ENCODE measurements around the gene MTOR.
"Not testable (repeated sequence)": the region's sequence is repeated elsewhere in the genome, so short reads cannot be mapped to it uniquely, and the experiment has no call there.

The MTOR gene

DNA sequence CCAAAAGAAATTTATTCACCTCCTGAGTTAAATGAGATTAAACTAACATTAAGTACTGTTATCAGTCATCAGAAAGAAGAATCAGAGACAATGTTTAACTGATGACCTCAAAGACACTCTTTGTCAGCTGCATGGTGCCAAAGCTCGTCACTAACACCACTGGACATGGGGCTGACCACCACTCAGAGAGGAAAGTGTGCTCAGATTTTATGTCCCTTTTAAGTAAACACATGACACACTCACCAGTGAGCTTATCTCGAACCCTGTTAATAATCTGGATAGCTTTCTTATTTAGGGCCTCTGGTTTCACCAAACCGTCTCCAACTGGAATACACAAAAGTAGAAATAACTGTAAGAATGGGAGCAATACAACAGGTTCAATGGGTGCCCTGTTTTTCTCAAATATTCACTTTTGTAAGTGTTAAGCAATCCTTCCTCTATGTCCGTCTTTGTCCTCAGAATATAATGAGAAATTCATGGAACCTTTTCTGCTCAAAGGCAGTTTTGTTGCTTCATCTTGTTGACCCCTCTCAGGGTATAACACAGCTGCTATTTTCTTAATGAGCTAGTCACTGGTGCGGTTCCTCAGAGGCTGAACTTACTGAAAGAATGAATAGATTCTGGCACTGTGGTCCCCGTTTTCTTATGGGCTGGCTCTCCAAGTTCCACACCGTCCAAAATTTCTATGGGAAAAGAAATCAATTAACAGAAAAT, 153.1 kb downstream of the MTOR start:
- no peak for DNase-seq (ENCODE audit: low read depth in 3 of 3)

DNA sequence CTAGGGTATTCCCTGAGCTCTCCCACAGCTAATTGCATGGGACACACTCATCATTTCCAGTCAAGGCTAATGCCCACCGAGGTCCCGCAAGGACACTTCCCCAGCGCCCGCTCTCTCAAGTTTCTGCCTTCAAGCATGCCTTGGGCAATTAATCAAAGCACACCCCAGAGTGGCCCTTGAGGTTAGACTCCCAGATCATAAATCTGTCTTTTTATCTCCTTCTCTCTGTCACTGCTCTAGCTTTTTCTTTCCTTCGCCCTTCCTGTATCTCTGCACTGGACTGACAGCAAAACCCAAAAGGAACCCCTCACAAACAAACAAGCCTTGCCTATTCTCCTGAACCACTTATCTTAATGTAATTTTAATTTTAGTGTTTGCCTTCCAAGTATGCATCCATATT, 154.8 kb downstream of the MTOR start:
- no peak for DNase-seq (ENCODE audit: low read depth in 3 of 3)

DNA sequence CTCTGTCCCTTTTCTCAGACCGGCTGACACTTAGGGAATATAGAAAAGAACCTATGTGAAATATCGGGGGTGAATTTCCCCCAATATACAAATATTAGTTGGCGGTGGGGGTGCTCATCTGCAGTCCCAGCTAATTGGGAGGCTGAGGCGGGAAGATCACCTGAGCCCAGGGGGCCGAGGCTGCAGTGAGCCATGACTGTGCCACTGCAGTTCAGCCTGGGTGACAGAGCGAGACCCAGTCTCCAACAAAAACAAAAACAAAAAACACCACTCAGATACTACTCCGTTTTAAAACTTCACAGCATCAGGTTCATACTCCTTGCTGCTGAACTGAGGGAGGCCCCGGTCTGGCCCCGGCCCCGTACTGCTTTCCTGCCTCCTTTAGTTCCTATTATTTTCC, 156.8 kb downstream of the MTOR start:
- DNase-seq (ENCODE audit: low read depth in 3 of 3): no peak

DNA sequence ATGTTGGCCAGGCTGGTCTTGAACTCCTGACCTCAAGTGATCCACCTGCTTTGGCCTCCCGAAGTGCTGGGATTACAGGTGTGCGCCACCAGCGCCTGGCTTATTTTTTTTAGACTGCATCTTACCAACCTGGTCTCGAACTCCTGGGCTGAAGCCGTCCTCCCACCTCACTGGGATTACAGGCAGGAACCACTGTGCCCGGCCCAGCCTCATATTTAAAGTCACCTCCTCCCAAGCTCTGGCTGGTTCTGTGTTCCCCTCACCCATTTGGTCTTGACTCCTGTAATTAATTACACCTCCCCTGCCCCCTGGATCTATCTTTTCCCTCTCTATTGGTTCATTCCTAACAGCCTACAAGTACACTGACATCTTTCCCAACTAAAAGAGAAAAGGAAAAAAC, 161.0 kb downstream of the MTOR start:
- no peak for DNase-seq (ENCODE audit: low read depth in 3 of 3)

DNA sequence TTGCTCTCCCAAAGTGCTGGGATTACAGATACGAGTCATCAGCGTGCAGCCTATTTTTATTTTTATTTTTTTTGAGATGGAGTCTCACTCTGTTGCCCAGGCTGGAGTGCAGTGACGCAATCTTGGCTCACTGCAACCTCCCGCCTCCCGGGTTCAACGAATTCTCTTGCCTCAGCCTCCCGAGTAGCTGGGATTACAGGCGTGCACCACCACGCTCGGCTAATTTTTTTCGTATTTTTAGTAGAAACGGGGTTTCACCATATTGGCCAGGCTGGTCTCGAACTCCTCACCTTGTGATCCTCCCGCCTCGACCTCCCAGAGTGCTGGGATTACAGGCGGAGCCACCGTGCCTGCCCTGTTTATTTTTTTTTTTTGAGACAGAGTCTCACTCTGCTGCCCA, 161.5 kb downstream of the MTOR start:
- not testable (repeated sequence) for DNase-seq (ENCODE audit: low read depth in 3 of 3)

DNA sequence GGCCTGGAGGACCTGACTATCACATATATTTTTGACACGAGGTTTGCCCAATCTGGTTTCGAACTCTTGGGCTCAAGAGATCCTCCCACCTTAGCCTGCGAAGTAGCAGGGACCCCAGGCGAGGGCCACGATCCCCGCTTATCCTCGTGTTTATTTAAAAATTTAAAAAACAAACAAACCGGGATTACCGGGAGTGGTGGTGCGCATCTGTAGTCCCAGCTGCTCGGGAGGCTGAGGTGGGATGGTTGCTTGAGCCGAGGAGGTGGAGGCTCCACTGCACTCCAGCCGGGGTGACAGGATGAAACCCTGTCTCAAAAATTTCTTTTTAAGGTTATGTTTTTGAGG, 162.2 kb downstream of the MTOR start:
- no peak for DNase-seq (ENCODE audit: low read depth in 3 of 3)

DNA sequence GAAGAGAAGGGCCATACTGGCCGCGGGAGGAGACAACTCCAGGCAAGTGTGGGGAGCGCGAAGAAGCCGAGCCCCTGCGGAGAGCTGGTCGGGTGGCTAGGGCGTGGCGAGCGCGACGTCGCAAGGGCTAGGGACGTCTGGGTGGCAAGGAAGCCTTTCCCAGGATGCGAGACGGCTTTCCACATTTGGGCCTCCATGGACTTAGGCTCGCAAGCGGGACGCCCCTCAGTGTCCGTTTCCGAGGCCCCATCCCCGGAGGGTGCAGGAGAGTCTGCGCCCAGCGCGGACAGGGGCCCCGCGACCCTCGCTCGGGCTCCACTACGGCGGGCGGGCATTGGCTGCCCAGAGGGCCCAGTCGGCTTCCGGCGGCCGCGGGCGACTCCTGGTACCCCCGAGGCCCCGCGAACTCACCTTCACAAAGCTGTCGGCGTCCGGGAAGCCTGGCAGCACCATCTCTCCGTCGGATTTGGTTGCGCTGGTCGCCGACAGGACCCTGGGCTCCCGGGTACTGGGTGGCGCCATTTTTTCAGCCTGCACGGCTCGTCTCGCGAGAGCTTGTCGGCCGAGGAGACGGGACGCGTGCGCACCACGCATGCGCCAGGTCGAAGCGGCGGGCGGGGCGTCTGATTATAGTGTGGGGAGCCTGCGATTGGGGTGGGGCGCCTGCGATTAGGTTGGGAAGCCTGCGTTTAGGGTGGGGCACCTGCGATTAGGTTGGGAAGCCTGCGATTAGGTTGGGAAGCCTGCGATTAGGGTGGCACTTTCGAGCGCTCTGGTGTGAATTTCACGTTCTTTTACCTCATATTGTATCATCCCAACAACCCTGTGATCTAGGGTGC, 162.8 kb downstream of the MTOR start, which contains the start of gene EXOSC10:
EXOSC10 (minus strand) TSS at position 560 of the 839 bp plus-strand sequence; CDS start at position 522, 38 bp downstream.
- peak; percentile 90 to 95 (median 91) for DNase-seq (ENCODE audit: low read depth in 3 of 3)

DNA sequence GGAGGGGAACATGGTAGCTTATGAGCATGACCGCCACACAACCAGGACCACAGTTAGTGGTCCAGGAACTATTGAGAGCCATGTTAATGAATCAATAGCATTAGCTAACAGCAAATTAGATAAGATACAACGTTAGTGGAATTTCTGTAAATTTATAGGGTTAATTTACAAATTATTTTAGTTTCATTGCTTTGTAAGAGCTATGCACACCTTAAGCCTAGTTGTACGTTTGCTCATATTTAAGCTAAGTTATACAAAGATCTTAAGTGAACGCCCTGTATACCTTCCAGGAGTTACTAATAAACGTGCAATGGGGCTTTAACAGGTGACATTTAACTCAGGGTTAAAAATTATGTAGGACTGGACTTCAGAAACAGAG, 163.4 kb downstream of the MTOR start:
- DNase-seq (ENCODE audit: low read depth in 3 of 3): no peak

DNA sequence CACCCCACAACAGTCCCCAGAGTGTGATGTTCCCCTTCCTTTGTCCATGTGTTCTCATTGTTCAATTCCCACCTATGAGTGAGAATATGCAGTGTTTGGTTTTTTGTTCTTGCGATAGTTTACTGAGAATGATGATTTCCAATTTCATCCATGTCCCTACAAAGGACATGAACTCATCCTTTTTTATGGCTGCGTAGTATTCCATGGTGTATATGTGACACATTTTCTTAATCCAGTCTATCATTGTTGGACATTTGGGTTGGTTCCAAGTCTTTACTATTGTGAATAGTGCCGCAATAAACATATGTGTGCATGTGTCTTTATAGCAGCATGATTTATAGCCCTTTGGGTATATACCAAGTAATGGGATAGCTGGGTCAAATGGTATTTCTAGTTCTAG, 178.6 kb downstream of the MTOR start:
- DNase-seq (ENCODE audit: low read depth in 3 of 3): not testable (repeated sequence)

DNA sequence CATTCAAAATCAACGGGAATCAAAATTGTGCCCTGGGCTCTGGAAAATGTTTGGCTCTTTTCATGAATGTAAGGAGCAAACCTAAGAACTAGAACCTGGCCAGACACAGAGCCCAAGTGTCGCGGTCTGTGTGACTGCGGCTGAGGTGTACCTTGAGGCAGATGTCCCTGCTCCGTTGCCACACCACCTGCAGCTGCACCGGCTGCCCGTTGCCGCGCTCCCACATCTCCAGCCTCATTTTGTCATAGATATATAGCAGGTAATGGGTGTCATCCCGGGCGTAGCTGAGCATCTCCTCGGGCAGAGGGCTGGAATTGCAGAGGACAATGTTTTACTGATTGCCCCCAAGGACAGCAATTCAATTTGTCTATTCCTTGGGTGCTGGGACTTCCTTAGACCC, 181.4 kb downstream of the MTOR start:
- DNase-seq (ENCODE audit: low read depth in 3 of 3): no peak

DNA sequence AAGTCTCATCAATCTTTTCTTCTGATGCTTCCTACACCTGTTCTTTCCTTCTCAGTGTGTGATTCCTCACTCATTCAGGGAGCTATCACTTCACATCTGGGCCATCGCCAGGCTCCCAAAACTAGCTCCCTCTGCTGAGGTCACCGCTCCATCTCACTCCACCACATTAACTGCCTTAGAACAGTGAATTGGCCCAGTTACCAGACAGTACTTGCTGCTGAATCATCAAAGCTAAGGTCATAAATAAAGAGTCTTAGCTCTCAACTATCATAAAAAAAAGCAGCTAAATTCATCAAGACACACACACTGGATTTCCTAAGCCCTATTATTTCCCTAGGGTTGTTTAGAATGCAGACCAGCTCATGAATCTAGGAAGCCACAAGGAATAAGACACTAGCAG, 183.7 kb downstream of the MTOR start:
- DNase-seq (ENCODE audit: low read depth in 3 of 3): no peak

DNA sequence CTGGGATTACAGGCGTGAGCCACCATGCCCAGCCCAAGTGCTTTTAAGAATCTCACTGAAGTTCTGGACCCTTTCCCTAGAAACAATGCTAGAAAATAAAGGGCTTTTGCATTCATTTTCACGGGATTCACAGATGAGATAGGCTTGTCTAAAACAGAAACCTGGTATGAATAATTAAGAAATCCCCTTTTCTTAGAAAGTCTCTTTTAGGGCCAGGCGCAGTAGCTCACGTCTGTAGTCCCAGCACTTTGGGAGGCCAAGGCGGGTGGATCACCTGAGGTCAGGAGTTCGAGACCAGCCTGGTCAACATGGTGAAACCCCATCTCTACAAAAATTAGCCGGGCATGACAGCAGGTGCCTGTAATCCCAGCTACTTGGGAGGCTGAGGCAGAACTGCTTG, 189.0 kb downstream of the MTOR start:
- DNase-seq (ENCODE audit: low read depth in 3 of 3): not testable (repeated sequence)

DNA sequence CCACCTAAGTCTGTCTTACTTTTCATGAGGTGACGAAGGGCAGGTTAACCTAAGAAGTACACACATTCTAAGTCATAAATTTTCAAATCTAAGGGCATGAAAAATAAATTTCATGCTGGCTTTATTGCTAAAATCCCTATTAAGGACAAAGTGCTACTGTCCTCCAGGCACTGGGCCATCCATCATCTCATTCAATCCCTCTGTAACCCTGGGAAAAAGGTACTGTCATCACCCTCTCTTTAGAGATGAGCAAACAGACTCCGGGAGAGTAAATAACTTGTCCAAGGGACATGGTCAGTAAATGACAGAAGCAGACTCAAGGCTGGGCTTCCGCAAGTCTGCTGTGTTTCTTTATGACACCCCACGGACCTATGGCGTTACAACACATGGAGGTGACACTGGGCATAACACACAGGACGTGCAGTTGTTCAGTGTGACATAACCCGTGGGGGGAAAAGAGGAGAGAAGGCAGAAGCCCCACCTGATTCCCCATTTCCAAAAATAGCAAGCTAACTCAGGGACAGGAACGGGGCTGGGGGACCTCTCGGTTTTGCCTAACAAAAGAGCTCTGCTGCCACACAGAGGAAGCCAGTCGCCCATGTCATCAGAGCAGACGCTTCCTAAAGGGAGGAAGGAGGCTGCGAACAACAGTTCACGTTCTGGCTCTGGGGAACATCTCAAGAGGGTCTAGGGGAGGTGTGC, 190.0 kb downstream of the MTOR start:
- no peak for DNase-seq (ENCODE audit: low read depth in 3 of 3)

DNA sequence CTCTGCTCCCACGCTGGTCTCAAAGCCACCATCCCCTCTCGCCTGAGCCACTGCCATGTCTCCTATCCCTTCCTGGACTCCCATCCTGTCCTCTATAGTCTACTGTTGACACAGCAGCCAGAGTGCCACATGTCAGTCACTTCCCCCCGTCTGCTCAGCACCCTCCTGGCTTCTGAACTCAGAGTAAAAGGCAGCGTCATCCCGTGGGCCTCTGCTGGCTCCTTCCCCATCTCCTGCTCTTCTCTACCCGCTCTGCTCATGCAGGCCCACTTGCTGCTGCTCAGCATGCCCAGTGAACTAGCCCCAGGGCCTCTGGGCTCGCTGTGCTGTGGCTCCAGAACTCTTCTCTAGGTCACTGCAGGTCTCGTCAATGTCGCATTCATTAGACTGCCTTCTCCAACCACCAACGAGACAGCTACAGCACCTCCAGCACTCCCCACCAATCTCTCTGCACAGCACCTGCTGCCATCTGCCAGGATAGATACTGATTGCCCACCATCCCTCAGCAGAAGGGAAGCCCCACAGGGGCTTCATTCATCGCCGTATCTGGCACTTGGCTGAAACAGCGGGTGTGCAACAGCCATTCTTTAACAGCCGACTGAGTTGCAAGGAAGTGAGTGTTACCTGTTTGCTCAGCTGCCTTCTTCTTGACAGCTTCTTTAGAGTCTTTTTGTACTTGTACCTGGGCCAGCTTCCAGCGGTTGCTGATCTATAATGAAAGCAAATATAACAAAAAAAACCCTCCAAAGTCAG, 190.7 kb downstream of the MTOR start:
- no peak for DNase-seq (ENCODE audit: low read depth in 3 of 3)

DNA sequence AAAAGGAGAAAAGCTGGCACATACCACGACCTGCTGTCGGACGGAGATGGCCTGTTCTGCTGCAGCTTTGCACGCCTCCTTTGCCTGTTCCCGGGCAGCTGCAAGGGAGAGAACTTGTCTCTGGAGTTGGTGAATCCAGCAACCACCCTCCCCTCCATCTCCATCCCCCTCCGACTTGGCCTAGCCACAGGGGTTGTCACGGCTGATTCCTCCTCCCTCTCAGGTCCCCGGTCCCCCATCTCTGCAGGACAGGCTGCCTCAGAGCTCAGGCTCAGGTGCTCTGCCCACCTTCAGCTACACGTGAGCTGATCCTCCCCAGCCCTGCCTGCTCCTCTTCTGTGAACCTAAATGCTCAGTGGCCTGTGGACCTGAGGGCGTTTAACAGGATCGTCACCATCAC, 191.5 kb downstream of the MTOR start:
- no peak for DNase-seq (ENCODE audit: low read depth in 3 of 3)

DNA sequence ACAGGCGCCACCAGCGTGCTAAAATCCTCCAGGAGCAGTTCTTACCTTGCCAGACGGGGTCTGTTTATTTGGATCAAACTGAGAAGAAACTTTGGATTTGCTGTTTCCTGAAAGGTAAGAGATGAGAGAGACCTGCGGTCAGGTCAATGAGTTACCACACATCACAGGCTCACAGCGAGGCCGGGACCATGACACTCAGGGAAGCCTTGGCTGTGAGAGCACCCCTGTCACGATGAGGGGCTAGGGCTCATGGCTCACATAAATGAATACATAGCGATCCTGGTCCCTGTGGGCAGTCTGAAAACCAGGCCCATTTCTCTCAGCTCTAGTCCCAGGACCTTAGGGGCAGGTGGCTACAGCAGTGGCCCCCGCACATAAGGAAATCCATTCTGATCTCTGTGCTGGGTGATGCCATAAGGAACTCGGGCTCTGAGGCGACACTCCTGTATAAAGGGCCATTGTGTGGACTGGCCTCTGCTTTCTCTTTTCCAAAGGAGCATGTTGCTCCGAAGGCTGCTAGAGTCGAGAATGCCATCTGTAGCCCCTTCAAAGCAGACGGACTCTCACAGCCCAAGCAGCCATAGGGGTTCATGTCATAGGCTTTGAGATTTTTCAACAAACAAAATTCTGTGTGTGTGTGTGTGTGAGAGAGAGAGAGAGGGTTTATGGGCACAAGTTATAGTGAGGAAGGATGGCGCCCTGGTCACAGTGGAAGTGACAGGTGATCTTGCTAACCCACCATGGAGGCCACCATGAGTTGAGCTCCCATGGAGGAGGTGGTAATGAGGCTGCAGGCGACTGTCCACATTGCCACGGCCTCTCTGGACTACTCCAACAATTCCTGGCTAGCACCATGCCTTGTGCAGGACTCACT, 193.5 kb downstream of the MTOR start:
- DNase-seq (ENCODE audit: low read depth in 3 of 3): no peak

DNA sequence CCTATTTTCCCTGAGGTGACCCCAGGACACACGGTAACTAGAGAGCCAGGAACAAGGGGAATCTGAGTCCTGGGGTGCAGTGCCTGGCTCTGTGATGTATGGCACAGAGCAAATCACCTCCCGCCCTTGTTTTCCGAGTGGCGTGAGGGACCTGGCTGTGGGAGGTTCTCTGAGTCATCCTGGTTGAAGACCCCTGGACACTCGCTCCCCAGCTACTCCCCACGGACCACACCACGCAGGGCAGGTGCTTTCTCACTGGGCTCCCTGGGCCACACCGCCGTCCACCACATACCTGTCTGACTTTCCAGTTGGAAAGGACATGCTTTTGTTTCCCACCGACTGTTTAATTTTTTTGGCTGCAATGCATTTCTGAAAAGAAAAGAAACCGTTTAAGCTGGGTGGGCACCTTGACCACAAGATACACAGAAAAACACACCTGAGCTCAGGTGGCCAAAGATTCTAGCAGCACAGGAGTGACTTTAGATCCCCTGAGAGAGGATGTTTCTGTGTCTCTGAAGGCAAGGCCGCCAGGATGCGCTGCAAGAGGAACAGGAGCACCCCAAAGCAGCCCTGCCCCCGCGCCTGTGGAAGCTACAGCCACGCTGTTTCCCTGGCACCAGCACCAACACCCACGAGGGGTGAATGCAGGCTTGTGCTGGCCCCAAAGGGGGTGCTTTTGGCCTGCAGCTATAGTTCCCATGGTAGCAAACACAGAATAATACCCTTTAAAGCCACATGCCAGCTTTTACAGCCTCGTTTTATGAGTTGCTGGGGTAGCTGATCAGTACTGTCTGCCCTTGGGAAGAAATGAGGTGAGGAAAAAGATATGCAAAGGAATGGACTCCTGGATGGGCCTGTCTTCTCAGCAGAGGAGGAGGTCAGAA, 194.4 kb downstream of the MTOR start:
- DNase-seq (ENCODE audit: low read depth in 3 of 3): no peak

DNA sequence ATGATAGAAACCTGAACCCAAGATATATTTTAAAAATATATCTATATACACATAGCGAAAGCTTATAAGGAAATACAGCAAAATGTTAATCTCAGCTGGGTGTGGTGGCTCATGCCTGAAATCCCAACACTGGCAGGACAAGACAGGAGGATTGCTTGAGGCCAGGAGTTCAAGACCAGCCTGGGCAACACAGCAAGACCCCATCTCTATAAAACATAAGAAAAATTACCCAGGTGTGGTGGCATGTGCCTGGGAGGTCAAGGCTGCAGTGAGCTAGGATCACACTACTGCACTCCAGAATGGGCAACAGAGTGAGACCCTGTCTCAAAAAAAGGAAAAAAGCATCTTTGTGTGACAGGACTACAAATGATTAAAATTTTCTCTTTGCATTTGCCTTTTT, 196.6 kb downstream of the MTOR start:
- DNase-seq (ENCODE audit: low read depth in 3 of 3): no peak

DNA sequence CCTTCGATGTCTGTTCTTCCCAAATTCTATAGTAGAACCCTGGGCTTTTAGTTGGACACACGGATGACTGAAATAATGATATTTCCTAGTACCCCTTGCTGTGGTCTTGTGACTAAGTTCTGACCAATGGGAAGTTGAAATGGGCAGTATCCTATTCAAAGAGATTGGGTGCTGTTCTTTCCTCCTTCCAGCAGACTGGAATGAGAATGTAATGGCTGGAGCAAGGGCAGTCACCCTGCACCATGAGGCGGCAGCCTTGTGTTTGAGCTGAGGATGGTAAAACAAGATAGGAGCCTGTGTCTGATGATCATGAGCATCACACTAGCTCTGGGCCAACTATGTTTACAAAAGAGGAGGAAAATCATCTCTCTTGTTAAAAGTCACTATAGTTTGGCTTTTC, 197.4 kb downstream of the MTOR start:
- no peak for DNase-seq (ENCODE audit: low read depth in 3 of 3)

DNA sequence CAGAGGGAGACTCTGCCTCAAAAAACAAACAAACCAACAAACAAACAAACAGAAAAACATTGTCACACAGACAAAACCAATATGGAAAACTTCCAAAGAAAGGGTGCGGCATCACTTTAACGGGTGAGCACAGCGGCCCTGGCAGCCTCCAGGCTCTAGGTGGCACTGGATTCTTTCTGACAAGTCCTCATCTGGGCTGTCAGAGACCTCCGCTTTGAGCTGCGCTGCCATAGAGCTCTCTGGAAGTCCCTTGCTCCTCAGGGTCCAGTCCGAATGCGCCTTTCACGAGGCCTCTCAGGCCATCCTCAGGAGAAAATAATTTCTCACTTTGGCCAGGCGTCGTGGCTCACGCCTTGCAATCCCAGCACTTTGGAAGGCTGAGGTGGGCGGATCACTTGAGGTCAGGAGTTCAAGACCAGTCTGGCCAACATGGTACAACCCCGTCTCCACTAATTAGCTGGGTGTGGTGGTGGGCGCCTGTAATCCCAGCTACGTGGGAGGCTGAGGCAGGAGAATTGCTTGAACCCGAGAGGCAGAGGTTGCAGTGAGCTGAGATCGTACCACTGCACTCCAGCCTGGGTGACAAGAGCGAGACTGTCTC, 198.3 kb downstream of the MTOR start:
- not testable (repeated sequence) for DNase-seq (ENCODE audit: low read depth in 3 of 3)
